D721Med (cell line): Measurements from ENCODE around the gene SEPTIN10.

ENCODE experiments used
- DNase-seq: peaks from one replicate; pipeline ENCODE4 v3.0.0; 2011; ENCODE audit warnings: low spot score; ENCODE audit not compliant: insufficient read length
- FAIRE-seq: peaks from 2 replicates; lab custom pipeline; 2011; peaks lifted over from hg19 to GRCh38; lab: Jason Lieb, UNC
- CTCF ChIP-seq: IDR thresholded peaks from 2 replicates; pipeline ENCODE4 v1.5.1; 2012; ENCODE audit warnings: mild to moderate bottlenecking, control low read depth; ENCODE audit not compliant: insufficient read depth; ENCODE audit errors: missing control alignments

SEPTIN10 gene

GRCh38 chr2:109555346-109555900 lies 58.3 kb downstream of the SEPTIN10 start:
- DNase-seq (no peak), FAIRE-seq (no peak)
- TF ChIP-seq CTCF, result no peak

GRCh38 chr2:109554758-109555157 lies 59.0 kb downstream of the SEPTIN10 start:
- FAIRE-seq (no peak), DNase-seq (no peak)
- TF ChIP-seq CTCF, result no peak

GRCh38 chr2:109549016-109549590 lies 64.7 kb downstream of the SEPTIN10 start:
- no peak for FAIRE-seq
- TF ChIP-seq CTCF, result no peak
- no peak for DNase-seq

GRCh38 chr2:109547280-109547679 lies 66.5 kb downstream of the SEPTIN10 start:
- DNase-seq (no peak), FAIRE-seq (no peak)
- TF ChIP-seq CTCF, result no peak

GRCh38 chr2:109545828-109546713 lies 67.7 kb downstream of the SEPTIN10 start:
- no peak for FAIRE-seq
- peak; percentile 98 for TF ChIP-seq CTCF
- DNase-seq, result no peak

GRCh38 chr2:109542384-109542783 lies 71.4 kb downstream of the SEPTIN10 start:
- FAIRE-seq, result no peak

More at GRCh38 chr2:109542384-109542783, 71.4 kb downstream of the SEPTIN10 start:
- DNase-seq, result no peak
- no peak for TF ChIP-seq CTCF
